Epidermal melanocyte (primary cell): ENCODE measurements around the gene IQCC.

ENCODE experiments used
- DNase-seq: peaks from one replicate; pipeline ENCODE4 v3.0.0; 2011; ENCODE audit warnings: low spot score; ENCODE audit not compliant: insufficient read length

The IQCC gene

DNA sequence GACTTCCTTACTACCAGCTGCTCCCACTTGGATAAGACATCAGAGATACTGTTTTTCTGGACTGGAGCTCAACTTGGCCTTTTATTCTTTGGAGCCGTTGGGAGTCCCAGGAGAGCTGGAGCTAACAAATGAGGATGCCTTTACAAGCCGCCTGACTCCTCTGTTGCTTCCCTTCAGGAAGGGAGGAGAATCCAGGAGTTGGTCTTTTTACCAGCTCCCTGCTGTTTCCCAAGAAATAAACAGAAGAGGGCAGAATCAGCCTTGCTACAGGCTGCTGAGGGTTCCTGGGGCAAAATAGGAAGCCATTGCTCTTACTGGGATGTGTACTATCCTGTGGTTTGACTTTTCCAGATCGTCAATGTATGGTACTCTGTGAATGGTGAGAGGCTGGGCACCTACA, 18.2 kb downstream of the IQCC start:
- no peak for DNase-seq

DNA sequence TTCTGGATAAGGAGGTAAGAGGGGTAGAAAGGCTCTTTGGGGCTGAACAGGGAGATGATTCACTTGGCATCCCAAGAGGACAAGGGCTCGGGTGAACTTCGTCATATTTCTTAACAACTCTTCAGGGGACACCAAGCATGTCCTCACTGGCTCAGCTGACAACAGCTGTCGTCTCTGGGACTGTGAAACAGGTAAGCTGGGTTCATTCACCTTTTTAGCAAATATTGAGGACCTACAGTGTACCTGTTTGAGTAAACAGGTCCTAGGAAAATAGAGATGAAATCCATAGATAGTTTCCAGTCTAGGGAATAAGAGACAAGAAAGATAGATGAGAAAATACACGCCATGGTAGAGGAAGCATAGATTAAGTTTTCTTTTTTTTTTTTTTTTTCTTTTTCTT, 18.8 kb downstream of the IQCC start:
- DNase-seq = no peak

DNA sequence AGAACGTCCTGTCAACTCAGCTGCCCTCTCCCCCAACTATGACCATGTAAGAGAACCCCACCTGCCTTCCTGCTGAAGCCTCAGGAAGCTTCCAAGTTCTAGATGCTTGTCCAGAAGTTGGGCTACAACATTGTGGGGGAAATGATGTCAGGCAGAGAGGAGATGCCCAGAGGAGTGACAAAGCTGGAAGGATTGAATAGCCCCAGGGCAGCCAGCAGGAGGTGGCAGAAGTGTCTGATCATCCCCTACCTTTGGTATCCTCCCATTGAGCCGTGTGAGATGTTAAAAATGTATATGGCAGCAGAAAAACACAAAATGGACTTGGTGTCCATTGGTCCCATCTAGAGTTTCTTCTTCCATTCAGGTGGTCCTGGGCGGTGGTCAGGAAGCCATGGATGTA, 23.3 kb downstream of the IQCC start:
- no peak for DNase-seq

DNA sequence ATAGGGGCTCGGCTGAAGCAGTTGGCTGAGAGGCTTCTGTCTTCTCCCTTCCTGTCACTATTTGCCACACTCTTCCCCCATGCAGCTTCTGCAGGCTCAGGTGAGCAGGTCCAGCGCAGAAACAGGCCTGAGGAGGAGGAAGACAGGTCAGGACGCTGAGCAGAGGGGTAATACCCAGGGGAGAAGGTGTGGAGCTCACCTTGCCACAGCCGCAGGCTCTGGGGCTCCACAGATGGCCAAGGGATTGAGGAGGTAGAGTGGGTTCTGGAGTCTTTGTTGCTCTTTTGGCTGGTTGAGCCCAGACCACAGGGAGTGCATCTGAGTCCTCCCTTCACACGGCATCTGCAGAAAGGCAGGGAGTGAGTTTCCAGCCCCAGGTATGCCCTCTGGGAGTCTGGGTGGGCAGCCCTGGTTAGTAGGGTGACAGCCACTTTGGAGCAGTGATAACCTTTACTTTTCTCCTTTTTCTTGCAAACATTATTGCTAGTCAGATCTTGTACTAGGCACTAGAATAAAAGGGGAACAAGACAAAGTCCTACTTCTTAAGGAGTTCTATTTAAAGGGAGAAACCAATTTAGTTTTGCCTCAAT, 26.5 kb downstream of the IQCC start:
- DNase-seq = no peak

DNA sequence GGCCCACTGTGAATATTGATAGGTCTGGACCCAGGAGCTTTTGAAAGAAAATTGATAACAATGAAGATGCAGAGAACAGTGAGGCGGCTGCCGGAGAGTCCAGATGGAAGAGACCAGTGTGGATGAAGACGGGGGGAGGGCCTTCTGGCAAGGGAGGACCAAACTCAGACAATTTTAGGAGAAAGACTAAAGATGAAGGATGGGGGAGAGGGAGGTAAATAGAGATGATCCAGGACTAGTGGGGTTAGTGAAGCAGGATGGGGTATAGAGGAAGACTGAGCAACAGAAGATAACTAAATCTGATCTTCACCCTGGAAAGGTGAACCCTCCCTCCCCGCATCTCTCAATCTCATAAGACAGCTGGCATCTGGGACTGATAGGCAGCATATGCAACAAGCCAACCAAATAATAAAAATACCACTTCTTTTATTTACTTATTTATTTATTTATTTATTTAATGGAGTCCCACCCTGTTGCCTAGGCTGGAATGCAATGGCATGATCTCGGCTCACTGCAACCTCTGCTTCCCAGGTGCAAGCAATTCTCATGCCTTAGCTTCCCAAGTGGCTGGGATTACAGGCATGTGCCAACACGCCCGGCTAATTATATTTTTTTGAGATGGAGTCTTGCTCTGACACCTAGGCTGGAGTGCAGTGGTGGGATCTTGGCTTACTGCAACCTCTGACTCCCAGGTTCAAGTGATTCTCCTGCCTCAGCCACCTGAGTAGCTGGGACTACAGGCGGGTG, 27.3 kb downstream of the IQCC start:
- DNase-seq = no peak

DNA sequence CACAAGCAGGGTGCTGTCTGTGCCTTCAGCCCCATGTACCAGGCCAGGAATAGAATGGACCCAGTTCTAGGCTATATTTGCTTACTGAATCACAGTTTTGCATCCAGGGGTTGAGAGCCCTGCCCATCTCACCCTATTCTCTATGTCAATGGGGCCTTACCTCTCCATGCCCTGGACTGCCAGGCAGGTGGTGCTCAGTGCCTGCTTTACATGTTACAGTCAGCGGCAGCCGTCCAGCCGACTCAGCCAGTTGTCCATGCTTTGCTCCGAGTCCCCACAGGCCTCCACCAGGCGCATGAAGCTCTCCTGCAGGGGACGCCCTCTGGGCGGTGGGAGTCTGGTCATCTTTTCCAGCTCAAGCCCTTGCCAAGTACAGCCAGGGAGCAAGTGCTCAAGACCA, 29.3 kb downstream of the IQCC start:
- no peak for DNase-seq

DNA sequence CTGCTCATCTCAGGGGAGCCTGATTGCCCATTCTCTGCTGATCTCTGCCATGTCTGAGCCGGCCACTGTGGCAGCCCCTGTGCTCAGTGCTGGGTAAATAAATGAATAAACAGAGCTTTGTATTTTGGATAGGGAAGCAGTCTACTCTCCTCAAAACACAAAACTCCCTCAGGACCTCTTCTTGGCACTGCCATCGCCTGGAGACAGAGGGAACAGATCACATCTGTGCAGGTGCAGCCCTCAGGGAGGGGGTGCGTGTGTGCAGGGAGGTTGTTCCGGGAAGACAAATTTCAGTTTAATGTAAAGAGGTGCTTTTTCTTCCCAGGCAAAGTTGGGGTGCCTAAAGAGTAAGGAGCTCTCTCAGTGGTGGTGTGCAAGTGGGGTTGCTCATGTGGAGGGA, 33.9 kb downstream of the IQCC start:
- DNase-seq = no peak

DNA sequence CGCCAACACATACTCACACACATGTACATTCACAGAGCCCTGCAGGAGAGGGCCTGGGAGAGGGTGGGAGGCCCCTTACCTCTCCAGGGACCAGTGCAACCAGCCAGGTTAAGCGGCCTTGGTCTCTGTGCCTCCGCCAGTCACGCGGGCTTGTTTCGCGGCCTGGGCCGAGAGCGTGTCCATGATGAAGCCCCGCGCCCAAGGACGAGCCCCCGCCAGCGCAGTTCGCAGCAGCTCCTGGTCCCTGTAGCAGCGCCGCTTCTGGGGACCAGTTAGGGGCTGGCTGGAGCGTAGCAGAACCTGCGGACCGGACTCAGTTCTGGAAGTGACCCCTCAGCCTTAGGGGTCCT, 34.3 kb downstream of the IQCC start:
- DNase-seq = no peak

DNA sequence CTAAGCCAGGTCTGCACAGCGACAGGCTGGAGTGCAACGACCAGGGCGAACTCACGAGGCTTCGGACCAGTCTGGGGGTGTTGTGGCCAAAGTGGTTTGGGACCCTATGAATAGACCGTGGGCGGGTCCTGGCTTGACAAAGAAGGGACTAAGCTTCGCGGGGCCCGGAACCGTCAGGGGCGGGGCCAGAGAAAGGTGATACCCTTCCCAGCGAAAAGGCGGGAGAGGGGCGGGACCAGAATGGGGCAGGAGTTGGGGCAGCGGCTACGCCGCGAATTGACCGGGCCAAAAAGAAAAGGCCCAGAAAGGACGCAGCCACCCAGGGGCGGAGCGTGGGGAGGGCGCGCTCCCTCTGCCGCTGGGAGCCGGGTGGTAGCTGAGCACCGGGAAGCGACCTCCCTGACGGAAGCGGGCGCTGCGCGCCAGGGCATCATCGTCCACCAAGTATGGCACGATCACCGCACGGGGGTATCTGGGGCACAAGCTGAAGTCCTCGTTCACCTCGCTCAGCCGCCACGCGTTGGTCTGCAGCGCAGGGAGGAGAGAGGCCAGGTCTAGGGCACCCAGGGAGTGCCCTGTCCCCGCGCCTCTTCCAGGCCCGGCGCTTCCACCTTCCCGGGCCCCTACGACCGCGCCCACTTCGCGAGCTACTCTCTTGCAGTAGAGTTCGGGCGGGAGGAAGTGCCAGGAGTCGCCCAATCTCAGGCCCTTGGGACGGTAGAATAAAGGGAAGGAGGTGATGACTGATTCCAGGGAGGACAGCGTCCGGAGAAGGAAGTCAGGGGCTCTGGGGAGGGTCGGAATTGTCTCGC, 34.9 kb downstream of the IQCC start:
- peak; percentile 48 for DNase-seq

DNA sequence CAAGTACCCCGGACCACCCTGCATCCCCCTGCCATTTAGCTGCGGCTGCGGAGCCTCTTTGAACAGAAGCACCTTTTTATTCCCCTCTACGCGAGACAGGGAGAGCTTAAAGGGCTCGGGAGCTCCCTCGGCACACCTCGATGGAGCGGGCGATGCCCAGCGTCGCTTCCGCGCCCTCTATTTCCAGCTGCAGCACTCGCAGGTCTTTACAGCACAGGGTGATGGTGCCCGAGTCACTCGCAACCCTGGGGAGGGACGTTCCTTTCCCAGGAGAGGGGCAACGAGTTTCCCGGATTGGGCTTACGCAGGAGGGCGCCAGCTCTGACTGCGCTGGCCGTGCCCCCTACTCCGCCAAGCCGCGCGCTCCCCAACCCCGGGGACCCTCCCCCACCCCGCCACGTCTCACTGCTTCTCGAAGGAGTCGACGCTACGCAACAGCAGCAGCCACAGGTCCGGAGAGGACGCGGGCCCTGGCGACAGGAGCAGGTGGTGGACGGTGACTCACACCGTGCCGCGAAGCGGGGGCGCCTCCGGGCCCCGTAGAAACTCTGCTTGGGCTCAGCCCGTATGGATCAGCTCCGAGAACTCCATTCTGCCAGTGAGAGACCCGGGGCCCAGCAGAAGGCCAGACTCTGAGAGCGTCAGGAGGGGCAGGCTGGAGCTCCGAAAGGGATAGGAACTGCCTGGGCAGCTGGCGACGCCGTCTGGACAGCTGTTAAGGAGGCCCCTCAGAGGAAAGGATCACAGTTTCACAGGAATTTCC, 35.7 kb downstream of the IQCC start:
- DNase-seq = no peak

DNA sequence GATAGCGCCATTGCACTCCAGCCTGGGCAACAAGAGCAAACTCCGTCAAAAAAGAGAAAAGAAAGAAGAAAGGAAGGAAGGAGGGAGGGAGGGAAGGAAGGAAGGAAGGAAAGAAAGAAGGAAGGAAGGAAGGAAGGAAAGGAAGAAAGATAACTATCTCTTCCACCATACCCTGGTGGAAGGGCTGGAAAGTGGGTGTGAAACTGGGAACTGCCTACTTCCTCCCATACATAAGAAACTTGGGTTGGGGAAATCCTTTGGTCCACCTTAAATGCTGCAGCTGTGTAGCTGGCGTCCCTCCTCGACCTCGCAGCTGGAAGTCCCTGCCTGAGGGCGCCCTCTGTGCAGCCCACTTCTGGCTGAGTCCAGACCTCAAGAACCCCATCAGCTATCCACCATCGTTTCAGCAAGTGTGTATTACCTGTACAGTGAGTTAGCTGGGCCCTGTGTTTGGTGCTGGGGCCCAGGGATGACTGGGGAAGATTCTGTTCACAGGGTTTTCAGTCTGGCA, 36.9 kb downstream of the IQCC start:
- DNase-seq = no peak

DNA sequence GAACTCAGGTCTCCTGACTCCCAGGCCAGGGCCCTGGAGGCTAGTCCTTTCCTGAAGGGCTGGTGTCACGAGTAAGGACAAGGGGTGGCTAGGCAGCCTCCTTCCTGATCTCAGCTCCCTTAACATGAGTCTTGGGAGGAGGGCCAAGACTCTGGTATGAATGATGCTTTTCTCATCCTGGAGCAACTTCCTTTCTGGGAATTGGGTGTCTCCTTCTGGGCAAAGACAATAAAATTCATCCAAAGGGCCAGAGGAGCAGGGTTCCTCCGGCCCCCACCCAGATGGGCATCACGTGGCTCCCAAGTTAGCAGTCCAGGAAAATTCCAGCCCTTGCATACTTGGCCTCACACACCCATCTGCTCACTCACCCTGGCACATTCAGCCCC, 41.4 kb downstream of the IQCC start, which contains the start of gene FAM167B:
TSS of gene FAM167B (plus strand) at position 335 of the 386 bp plus-strand sequence. CDS start 200 bp downstream, outside the sequence.
- DNase-seq = peak; percentile 74

DNA sequence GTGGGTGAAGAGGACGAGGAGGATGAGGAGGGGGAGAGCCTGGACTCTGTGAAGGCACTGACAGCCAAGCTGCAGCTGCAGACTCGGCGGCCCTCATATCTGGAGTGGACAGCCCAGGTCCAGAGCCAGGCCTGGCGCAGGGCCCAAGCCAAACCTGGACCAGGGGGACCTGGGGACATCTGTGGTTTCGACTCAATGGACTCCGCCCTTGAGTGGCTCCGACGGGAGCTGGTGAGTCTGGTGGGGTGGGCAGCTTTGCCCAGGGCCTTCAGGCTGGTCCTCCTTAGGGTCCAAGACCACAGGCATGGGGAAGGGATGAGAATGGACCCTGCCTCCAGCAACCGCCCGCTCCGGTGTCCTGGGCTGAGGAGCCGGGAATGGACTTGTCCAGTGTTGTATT, 42.0 kb downstream of the IQCC start:
- DNase-seq = no peak

DNA sequence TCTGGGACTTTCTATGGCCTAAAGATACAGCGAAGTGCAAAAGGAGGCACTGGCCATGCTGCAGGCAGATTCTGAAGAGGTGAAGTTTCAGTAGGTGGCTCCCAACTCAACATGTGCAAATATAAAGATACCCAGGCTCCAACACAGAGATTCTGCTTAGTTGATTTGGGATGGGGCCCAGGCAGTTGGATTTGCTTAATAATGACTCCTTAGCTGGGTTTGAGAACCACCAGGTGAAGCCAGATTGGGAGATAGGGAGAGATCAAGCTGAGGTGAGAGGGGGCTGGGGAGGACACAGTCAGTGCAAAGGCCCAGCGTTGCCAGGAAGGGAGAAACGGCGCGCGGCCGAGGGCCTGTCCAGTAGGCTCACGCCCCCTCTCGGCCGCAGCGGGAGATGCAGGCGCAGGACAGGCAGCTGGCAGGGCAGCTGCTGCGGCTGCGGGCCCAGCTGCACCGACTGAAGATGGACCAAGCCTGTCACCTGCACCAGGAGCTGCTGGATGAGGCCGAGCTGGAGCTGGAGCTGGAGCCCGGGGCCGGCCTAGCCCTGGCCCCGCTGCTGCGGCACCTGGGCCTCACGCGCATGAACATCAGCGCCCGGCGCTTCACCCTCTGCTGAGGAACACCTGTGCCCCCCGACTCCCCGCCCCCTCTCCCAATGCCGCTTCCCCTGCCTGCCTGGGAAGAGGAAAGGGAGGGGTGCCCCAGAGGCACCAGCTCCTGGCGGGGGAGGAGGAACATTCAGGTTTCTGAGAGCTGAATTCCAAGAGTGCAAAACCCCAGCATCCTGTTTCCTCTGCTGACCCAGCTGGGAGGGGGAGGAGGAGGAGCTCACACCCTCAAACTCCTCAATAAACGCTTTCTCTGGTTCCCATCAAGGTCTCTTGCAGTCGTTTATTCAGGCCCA, 42.8 kb downstream of the IQCC start:
- DNase-seq = peak; percentile 67

DNA sequence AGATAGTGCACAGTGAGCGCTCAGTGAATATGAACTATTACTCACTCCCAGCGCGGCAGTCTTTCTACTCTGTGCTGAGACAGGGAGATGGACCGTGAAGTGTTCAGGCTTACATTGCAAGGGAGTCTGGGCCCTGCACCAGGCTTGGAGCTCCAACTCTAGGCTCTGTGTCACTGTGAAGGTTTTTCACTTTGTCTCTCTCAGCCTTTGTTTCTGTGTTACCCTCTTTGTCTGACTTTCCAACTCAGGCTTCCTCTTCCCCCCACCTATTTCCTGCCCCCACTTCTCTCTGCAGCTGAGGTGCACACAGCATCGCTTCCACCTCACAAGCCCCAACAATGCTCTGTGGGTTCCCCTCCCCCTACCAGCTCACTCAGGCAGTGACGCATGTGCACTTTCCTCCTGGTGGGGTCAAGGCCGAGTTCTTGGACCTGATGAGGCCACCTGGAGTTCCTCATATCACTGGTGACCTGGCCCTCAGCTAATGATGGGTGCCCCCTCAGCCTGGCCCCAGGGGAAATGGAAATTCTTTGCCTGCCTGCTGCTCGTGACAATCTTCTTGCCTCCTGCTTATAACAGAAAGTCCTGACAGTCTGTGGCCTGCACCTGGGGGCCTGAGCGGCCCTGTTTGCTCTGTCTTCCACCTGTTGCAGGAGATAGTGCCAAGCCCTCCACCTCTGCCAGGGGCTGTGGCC, 44.5 kb downstream of the IQCC start:
- no peak for DNase-seq

DNA sequence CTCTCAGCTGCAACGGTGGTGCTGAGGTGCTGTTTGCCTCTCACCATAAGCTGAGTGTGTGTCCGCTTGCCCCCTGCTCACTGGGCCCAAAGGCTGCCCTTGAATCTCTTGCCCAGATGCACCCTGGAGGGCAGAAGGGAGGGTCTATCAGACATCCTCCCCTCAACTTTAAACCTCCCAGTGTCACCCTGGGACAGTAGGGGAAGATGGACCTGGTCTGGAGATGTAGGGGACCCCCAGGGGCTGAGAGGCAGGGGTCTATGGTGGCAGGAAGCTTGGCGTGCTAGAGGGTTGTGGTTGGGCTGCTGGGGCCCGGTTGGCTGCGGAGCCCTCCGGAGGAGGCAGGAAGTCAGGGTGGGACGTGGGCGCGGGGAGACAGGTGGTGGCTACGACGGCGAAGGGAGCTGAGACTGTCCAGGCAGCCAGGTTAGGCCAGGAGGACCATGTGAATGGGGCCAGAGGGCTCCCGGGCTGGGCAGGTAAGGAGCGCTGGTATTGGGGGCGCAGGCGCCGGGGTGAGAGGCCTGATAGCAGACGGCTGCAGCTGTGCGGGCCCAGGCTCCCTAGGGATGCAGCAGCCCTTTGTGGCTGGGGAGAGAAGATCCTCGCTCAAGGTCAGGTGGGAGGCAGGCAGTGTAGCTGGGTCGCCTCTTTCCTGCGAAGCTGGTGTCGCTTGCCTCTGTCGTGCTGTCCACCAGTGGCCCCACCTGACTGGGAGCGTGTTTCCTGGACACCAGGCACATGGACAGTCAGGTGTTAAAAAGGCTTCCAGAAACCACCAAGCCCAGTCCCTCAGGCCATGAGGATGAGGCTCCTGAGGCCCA, 45.6 kb downstream of the IQCC start, which contains the start of gene LCK:
TSS of gene LCK (plus strand) at position 373 of the 824 bp plus-strand sequence. CDS start 23,065 bp downstream, outside the sequence.
- DNase-seq = no peak

DNA sequence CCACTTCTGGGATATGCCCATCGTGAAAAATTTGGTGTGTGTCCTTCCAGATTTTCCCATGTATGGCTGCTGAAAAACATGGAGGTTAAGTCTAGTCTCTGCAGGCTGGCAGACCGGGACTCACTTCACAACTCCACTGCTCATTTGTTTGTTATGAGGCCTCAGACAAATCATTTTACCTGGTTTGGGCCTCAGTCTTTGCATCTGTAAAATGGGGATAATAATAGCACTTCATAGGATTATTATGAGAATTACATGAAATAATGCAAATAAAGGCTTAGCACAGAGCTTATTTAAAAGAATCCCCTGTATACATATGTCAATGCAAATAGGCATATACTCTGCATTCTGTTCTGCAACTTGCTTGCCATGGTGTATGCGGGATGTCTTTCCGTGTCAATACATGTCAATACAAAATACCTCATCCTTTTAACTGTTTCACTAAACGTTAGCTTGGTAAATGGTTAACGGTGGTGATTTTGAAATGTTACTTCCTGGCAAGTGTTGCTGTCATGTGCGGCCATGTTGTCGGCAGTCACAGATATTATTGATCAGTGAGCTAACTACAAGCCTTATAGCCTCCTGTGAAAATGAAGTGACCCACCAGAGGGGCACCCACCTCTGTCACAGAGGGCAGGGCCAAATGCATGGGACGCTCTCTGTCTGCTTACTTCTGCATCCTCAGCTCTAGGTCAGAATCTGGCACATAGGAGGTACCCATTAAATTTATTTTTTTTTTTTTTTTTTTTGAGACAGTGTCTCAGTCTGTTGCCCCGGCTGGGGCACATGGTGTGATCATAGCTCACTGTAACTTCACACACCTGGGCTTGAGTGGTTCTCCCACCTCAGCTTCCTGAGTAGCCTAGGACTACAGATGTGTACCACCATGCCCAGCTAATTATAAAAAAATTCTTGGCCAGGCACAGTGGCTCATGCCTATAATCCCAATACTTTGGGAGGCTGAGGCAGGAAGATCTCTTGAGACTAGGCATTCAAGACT, 49.9 kb downstream of the IQCC start:
- DNase-seq = no peak
